H1 (cell line): ENCODE data around the gene SLC25A24. TPM values are rescaled to one million over a fixed set of nuclear protein-coding genes. Genes with fewer than 3 reads are reported as not detected.

Experiments used
- polyA plus RNA-seq, 7 experiments: library from polyadenylated mRNA; depleted of rRNA in 3 of 7; stranded (reverse) in 5 of 7; unstranded in 2 of 7; fragments of >200 nt in 5 of 7; fragments of 200-250 nt in 2 of 7; gene quantifications; 1 replicate in 5 of 7; 2 replicates in 1 of 7; 4 replicates in 1 of 7; pipeline versions ENCODE4 v1.2.1 to v1.2.3, GENCODE V29; 2011 to 2013; ENCODE audit warnings: missing spikeins in 2 of 7, mixed read lengths in 2 of 7
- total RNA-seq: library from RNA; stranded (reverse); fragmentation: NEBNext Ultra II Directional; extraction: Animal tissue kit (Norgen Biotek cat#: 25700); gene quantifications from 2 replicates; pipeline ENCODE4 v1.2.1, GENCODE V29; 2021
- TF ChIP-seq, protein P1 (sequence below): fragments of 300-600 bp; sonication (generic); IDR thresholded peaks from 2 replicates; pipeline ENCODE4 v1.7.1; 2012; ENCODE audit warnings: low read length, moderate library complexity, mild to moderate bottlenecking, inconsistent platforms; ENCODE audit not compliant: insufficient replicate concordance
- TF ChIP-seq, protein P2 (sequence below): IDR thresholded peaks from 2 replicates; pipeline ENCODE4 v1.6.1; 2012; ENCODE audit warnings: low read length, inconsistent platforms

SLC25A24 gene
- total and polyA plus RNA-seq, 2 of the 8 experiments (the other 6 are each of a cell fraction or from before 2014, with no cell fraction given), result 13.6 to 40.6 TPM

DNA sequence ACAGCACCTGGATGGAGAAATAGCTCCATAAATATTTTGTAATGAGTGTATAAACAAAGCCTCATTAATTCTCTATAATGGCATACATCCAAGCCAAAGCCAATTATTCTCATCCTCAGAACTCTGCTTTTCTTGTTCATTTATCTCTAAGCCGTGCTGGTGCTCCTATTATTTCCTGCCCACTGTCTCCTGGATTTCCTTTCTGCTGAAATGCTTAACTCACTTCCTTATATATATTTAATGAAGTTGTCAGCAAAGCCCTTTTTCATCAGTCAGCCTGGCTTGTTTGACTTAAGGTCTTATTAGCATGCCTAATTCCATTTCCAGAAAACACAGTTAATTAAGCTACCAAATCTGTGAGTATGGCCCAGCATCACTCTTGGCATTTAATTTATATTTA is 93.4 kb downstream of the SLC25A24 start (continued):
- TF ChIP-seq, protein P1, sequence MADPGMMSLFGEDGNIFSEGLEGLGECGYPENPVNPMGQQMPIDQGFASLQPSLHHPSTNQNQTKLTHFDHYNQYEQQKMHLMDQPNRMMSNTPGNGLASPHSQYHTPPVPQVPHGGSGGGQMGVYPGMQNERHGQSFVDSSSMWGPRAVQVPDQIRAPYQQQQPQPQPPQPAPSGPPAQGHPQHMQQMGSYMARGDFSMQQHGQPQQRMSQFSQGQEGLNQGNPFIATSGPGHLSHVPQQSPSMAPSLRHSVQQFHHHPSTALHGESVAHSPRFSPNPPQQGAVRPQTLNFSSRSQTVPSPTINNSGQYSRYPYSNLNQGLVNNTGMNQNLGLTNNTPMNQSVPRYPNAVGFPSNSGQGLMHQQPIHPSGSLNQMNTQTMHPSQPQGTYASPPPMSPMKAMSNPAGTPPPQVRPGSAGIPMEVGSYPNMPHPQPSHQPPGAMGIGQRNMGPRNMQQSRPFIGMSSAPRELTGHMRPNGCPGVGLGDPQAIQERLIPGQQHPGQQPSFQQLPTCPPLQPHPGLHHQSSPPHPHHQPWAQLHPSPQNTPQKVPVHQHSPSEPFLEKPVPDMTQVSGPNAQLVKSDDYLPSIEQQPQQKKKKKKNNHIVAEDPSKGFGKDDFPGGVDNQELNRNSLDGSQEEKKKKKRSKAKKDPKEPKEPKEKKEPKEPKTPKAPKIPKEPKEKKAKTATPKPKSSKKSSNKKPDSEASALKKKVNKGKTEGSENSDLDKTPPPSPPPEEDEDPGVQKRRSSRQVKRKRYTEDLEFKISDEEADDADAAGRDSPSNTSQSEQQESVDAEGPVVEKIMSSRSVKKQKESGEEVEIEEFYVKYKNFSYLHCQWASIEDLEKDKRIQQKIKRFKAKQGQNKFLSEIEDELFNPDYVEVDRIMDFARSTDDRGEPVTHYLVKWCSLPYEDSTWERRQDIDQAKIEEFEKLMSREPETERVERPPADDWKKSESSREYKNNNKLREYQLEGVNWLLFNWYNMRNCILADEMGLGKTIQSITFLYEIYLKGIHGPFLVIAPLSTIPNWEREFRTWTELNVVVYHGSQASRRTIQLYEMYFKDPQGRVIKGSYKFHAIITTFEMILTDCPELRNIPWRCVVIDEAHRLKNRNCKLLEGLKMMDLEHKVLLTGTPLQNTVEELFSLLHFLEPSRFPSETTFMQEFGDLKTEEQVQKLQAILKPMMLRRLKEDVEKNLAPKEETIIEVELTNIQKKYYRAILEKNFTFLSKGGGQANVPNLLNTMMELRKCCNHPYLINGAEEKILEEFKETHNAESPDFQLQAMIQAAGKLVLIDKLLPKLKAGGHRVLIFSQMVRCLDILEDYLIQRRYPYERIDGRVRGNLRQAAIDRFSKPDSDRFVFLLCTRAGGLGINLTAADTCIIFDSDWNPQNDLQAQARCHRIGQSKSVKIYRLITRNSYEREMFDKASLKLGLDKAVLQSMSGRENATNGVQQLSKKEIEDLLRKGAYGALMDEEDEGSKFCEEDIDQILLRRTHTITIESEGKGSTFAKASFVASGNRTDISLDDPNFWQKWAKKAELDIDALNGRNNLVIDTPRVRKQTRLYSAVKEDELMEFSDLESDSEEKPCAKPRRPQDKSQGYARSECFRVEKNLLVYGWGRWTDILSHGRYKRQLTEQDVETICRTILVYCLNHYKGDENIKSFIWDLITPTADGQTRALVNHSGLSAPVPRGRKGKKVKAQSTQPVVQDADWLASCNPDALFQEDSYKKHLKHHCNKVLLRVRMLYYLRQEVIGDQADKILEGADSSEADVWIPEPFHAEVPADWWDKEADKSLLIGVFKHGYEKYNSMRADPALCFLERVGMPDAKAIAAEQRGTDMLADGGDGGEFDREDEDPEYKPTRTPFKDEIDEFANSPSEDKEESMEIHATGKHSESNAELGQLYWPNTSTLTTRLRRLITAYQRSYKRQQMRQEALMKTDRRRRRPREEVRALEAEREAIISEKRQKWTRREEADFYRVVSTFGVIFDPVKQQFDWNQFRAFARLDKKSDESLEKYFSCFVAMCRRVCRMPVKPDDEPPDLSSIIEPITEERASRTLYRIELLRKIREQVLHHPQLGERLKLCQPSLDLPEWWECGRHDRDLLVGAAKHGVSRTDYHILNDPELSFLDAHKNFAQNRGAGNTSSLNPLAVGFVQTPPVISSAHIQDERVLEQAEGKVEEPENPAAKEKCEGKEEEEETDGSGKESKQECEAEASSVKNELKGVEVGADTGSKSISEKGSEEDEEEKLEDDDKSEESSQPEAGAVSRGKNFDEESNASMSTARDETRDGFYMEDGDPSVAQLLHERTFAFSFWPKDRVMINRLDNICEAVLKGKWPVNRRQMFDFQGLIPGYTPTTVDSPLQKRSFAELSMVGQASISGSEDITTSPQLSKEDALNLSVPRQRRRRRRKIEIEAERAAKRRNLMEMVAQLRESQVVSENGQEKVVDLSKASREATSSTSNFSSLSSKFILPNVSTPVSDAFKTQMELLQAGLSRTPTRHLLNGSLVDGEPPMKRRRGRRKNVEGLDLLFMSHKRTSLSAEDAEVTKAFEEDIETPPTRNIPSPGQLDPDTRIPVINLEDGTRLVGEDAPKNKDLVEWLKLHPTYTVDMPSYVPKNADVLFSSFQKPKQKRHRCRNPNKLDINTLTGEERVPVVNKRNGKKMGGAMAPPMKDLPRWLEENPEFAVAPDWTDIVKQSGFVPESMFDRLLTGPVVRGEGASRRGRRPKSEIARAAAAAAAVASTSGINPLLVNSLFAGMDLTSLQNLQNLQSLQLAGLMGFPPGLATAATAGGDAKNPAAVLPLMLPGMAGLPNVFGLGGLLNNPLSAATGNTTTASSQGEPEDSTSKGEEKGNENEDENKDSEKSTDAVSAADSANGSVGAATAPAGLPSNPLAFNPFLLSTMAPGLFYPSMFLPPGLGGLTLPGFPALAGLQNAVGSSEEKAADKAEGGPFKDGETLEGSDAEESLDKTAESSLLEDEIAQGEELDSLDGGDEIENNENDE, result no peak
- TF ChIP-seq, protein P2, sequence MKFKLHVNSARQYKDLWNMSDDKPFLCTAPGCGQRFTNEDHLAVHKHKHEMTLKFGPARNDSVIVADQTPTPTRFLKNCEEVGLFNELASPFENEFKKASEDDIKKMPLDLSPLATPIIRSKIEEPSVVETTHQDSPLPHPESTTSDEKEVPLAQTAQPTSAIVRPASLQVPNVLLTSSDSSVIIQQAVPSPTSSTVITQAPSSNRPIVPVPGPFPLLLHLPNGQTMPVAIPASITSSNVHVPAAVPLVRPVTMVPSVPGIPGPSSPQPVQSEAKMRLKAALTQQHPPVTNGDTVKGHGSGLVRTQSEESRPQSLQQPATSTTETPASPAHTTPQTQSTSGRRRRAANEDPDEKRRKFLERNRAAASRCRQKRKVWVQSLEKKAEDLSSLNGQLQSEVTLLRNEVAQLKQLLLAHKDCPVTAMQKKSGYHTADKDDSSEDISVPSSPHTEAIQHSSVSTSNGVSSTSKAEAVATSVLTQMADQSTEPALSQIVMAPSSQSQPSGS, result no peak
